Measurements from ENCODE around the gene DAGLB.

DNA sequence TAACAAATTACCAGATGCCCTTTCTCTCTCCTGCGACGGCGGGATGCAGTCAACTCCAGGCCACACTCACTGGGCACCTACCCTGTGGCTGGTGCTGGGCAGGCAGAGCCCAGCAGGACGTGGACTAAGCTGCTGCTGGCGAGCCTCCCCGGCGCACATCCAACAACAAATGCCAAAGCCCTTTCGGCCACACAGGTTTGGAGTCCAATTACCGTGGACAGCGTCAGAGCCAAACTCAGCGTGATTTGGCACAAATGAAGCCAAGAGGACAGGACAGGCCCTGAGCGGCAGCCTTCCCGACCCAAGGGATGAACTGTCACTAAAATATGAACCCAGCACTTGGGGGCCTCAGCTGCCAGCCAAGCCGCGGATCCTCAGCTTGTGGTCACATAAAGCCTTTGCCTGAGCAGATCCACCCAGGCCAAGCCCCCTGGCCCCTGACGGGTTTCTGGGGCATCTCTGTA, 28.4 kb downstream of the DAGLB start:
- TF ChIP-seq GATA2 (IDR thresholded peaks at IDR 0.05; ENCODE audit: low read depth, low read length): no peak
- no peak for TF ChIP-seq GATA3 (IDR thresholded peaks at IDR 0.05; ENCODE audit: low read depth, low read length)
